AG04449 (cell line): ENCODE results near the gene UBALD2.
"Not testable (repeated sequence)": the region's sequence is repeated elsewhere in the genome, so short reads cannot be mapped to it uniquely, and the experiment has no call there.

Experiments used
- CTCF ChIA-PET: fragments of 350-600 bp; formaldehyde crosslinking; extraction: SDS; loops from one replicate; lab custom pipeline; 2021; ENCODE audit warnings: antibody characterized with exemption; lab: Yijun Ruan, JAX
- POLR2A ChIA-PET: fragments of 400-600, 350-600 bp; formaldehyde crosslinking; extraction: SDS; loops from one replicate; lab custom pipeline; 2020; ENCODE audit warnings: antibody characterized with exemption, inconsistent platforms; lab: Yijun Ruan, JAX
- DNase-seq: peaks from one replicate; pipeline ENCODE4 v3.0.0-alpha.2; 2010; ENCODE audit warnings: low read depth, low spot score
- H3K4me3 ChIP-seq: 2 replicates; pipeline ENCODE4 v1.5.1; 2011; ENCODE audit warnings: low read depth, mild to moderate bottlenecking, control low read depth, low read length
- CTCF ChIP-seq: IDR thresholded peaks from one replicate; pipeline ENCODE4 v1.5.1; 2011; ENCODE audit warnings: mild to moderate bottlenecking, moderate library complexity, low read length, control low read depth, inconsistent platforms; ENCODE audit not compliant: insufficient read depth; ENCODE audit errors: missing control alignments

The UBALD2 gene

GRCh38 chr17:76296889-76297288 is 31.7 kb downstream of the UBALD2 start:
- ChIA-PET CTCF (interaction anchor here (1.3 to 21.0 kb wide), 6 partner anchors 10 to 178 kb away, joined by 3 to 851 read pairs (median 26); partner anchors contain the start of gene SPHK1), POLR2A (no interaction called here)
- H3K4me3 ChIP-seq = no peak overlapping the region
- TF ChIP-seq CTCF = no peak
- DNase-seq = no peak

- CTCF ChIA-PET = interaction anchor here (1.3 to 21.0 kb wide), 12 partner anchors 10 to 284 kb away, joined by 3 to 851 read pairs (median 20); partner anchors contain the start of genes QRICH2, RHBDF2 and SPHK1
- POLR2A ChIA-PET = no interaction called here
- H3K4me3 ChIP-seq = no peak overlapping the region
- no peak for DNase-seq
- TF ChIP-seq CTCF = no peak
These were observed 32.3 kb downstream of the UBALD2 start for GRCh38 chr17:76297436-76297835.

- CTCF ChIA-PET = interaction anchor here (0.7 to 21.0 kb wide), 20 partner anchors 7 to 290 kb away, joined by 3 to 851 read pairs (median 6); partner anchors contain the start of gene SPHK1
- no peak overlapping the region for H3K4me3 ChIP-seq
- no peak for TF ChIP-seq CTCF
- no peak for DNase-seq
- POLR2A ChIA-PET = interaction anchor here (1.2 kb wide), 1 partner anchor 93 kb away, joined by 3 read pairs; no protein-coding TSS in a partner anchor
These were observed 39.3 kb downstream of the UBALD2 start for GRCh38 chr17:76304226-76305134.

GRCh38 chr17:76305135-76305454 is 39.9 kb downstream of the UBALD2 start:
- H3K4me3 ChIP-seq, DNase-seq, POLR2A ChIA-PET: not testable (repeated sequence)
- CTCF ChIA-PET = interaction anchor here (1.3 to 21.0 kb wide), 9 partner anchors 6 to 186 kb away, joined by 3 to 851 read pairs (median 10); partner anchors contain the start of gene SPHK1

GRCh38 chr17:76307299-76307965 is 42.3 kb downstream of the UBALD2 start:
- ChIA-PET POLR2A (no interaction called here), CTCF (interaction anchor here (0.8 to 21.0 kb wide), 7 partner anchors 8 to 150 kb away, joined by 3 to 851 read pairs (median 3); partner anchors contain the start of genes PRPSAP1 and SPHK1)
- DNase-seq = no peak
- H3K4me3 ChIP-seq = no peak overlapping the region
- no peak for TF ChIP-seq CTCF

GRCh38 chr17:76307966-76308338 is 42.8 kb downstream of the UBALD2 start, which contains the start of gene QRICH2:
TSS of gene QRICH2 (minus strand) at chr17:76308276. CDS start at chr17:76307998, 278 bp downstream.
- TF ChIP-seq CTCF = no peak
- POLR2A ChIA-PET = no interaction called here
- no peak within 1 kb of the TSS for H3K4me3 ChIP-seq
- no peak for DNase-seq
- CTCF ChIA-PET = interaction anchor here (0.8 to 21.0 kb wide), 5 partner anchors 9 to 150 kb away, joined by 3 to 851 read pairs (median 4); partner anchors contain the start of genes PRPSAP1 and SPHK1
